Vagina (tissue), 2 donors: Measurements from ENCODE around the gene DEPDC7.

Experiments used
- POLR2AphosphoS5 ChIP-seq, 2 donors: sonication (generic); formaldehyde crosslinking; IDR thresholded peaks; one replicate each; pipeline ENCODE4 v1.9.0; 2017; ENCODE audit warnings: antibody characterized with exemption in 2 of 2, mild to moderate bottlenecking in 2 of 2, low read depth in 1 of 2; ENCODE audit not compliant: insufficient read depth in 1 of 2
- TF ChIP-seq, protein P1 (sequence below), 3 experiments: fragments of 450-650 bp in 2 of 3; fragments of 200-600 bp in 1 of 3; sonication (generic) in 1 of 3; IDR thresholded peaks; one replicate each; pipeline ENCODE4 v1.5.1; 2017 to 2019; ENCODE audit warnings: antibody characterized with exemption in 3 of 3, mild to moderate bottlenecking in 2 of 3, moderate library complexity in 2 of 3

DNA sequence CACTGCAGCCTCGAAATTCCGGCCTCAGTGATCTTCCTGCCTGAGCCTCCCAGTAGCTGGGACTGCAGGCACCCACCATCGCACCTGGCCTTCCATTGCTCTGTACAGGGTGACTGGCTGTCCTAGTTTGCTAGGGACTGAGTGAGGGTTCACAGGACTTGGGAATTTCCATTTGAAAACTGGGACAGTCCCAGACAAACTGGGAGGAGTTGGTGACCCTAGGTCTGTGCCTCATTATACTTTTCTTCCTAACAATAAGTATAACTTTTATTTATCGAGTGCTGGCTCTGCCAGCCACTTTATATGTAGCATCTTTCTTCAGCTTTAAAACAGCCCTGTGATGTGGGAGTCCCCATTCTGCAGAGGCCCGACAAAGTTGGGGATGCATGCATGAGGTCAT lies 49.2 kb downstream of the DEPDC7 start:
- TF ChIP-seq, protein P1, sequence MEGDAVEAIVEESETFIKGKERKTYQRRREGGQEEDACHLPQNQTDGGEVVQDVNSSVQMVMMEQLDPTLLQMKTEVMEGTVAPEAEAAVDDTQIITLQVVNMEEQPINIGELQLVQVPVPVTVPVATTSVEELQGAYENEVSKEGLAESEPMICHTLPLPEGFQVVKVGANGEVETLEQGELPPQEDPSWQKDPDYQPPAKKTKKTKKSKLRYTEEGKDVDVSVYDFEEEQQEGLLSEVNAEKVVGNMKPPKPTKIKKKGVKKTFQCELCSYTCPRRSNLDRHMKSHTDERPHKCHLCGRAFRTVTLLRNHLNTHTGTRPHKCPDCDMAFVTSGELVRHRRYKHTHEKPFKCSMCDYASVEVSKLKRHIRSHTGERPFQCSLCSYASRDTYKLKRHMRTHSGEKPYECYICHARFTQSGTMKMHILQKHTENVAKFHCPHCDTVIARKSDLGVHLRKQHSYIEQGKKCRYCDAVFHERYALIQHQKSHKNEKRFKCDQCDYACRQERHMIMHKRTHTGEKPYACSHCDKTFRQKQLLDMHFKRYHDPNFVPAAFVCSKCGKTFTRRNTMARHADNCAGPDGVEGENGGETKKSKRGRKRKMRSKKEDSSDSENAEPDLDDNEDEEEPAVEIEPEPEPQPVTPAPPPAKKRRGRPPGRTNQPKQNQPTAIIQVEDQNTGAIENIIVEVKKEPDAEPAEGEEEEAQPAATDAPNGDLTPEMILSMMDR (IDR thresholded peaks at IDR 0.05), result no peak
- TF ChIP-seq POLR2AphosphoS5 (IDR thresholded peaks at IDR 0.05; ENCODE audit: insufficient read depth in 1 of 2, low read depth in 1 of 2), result no peak
